Measurements from ENCODE around the gene RNF150.

RNF150 gene

DNA sequence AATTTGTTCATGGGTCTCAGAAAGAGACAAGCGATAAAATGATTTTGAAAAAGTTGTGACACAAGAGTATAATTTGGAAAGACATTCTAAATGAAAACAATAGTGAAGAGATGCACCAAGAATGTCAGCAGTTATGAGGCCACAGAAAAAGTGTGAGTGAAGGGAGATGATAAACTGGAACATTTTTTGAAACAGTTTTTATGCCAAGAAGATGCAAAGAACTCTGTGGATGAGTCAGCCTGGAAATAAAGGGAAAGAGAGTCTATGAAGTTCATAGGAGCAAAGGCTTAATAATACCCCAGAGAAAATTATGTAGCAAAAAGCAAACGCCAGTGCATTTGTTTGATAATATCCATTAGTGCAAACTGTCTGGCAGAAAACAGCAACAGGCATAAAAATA is 188.7 kb downstream of the RNF150 start (continued):
- TF ChIP-seq BCL6B (tag by site-specific recombination; IDR thresholded peaks at IDR 0.05): no peak
- TF ChIP-seq GFI1B (tag by site-specific recombination; IDR thresholded peaks at IDR 0.05): no peak
- no peak for TF ChIP-seq ZNF416 (tag by site-specific recombination; IDR thresholded peaks at IDR 0.05)
- no peak for TF ChIP-seq ZNF19 (tag by site-specific recombination; IDR thresholded peaks at IDR 0.05; ENCODE audit: low read depth)
- no peak for TF ChIP-seq ZSCAN16 (tag by site-specific recombination; IDR thresholded peaks at IDR 0.05)

GRCh38 chr4:140944199-140944515 is 189.1 kb downstream of the RNF150 start:
- Histone ChIP-seq H3K36me3 (ENCODE audit: control insufficient read depth in 2 of 2, insufficient read depth in 1 of 2, low read length in 2 of 2) (no peaks in the 10 kb centered on the region), H3K4me1 (ENCODE audit: control insufficient read depth, insufficient read depth, low read length) (no peaks in the 10 kb centered on the region), H3K9me3 (ENCODE audit: control insufficient read depth, insufficient read depth, low read depth, low read length) (no peaks in the 10 kb centered on the region), H3K4me3 (ENCODE audit: low read depth, low read length) (no peak overlapping the region), H3K27ac (ENCODE audit: extremely low read depth, low read depth, low read length) (no peak overlapping the region)
- ChIA-PET POLR2A (no interaction called here), CTCF (no interaction called here)
- TF ChIP-seq, protein P1, sequence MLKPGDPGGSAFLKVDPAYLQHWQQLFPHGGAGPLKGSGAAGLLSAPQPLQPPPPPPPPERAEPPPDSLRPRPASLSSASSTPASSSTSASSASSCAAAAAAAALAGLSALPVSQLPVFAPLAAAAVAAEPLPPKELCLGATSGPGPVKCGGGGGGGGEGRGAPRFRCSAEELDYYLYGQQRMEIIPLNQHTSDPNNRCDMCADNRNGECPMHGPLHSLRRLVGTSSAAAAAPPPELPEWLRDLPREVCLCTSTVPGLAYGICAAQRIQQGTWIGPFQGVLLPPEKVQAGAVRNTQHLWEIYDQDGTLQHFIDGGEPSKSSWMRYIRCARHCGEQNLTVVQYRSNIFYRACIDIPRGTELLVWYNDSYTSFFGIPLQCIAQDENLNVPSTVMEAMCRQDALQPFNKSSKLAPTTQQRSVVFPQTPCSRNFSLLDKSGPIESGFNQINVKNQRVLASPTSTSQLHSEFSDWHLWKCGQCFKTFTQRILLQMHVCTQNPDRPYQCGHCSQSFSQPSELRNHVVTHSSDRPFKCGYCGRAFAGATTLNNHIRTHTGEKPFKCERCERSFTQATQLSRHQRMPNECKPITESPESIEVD (tag by site-specific recombination; IDR thresholded peaks at IDR 0.05): no peak
- TF ChIP-seq, protein P2, sequence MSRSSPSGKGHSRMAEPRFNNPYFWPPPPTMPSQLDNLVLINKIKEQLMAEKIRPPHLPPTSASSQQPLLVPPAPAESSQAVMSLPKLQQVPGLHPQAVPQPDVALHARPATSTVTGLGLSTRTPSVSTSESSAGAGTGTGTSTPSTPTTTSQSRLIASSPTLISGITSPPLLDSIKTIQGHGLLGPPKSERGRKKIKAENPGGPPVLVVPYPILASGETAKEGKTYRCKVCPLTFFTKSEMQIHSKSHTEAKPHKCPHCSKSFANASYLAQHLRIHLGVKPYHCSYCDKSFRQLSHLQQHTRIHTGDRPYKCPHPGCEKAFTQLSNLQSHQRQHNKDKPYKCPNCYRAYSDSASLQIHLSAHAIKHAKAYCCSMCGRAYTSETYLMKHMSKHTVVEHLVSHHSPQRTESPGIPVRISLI (tag by site-specific recombination; IDR thresholded peaks at IDR 0.05): no peak
- TF ChIP-seq ZNF473 (tag by site-specific recombination; IDR thresholded peaks at IDR 0.05) (no peak), TCF7L2 (IDR thresholded peaks at IDR 0.05; ENCODE audit: borderline replicate concordance, low read depth, low read length) (no peak), REPIN1 (tag by site-specific recombination; IDR thresholded peaks at IDR 0.05; ENCODE audit: low read depth) (no peak), ZFHX2 (tag by site-specific recombination; conservative IDR thresholded peaks at IDR 0.05) (no peak), ZNF416 (tag by site-specific recombination; IDR thresholded peaks at IDR 0.05) (no peak), ZNF677 (tag by site-specific recombination; IDR thresholded peaks at IDR 0.05) (no peak), ZNF366 (tag by site-specific recombination; conservative IDR thresholded peaks at IDR 0.05) (no peak), ZNF133 (tag by site-specific recombination; IDR thresholded peaks at IDR 0.05) (no peak), ZFP37 (tag by site-specific recombination; IDR thresholded peaks at IDR 0.05) (no peak), ZNF354C (tag by site-specific recombination; IDR thresholded peaks at IDR 0.05; ENCODE audit: borderline replicate concordance, low read depth) (no peak), ZNF530 (tag by site-specific recombination; IDR thresholded peaks at IDR 0.05; ENCODE audit: low read depth) (no peak), HOXC10 (CRISPR knock-in tag; IDR thresholded peaks at IDR 0.05) (no peak), ZSCAN23 (tag by site-specific recombination; IDR thresholded peaks at IDR 0.05) (no peak), ZNF521 (tag by site-specific recombination; IDR thresholded peaks at IDR 0.05) (no peak), ZNF558 (tag by site-specific recombination; IDR thresholded peaks at IDR 0.05) (no peak)
- TF ChIP-seq, protein P3, sequence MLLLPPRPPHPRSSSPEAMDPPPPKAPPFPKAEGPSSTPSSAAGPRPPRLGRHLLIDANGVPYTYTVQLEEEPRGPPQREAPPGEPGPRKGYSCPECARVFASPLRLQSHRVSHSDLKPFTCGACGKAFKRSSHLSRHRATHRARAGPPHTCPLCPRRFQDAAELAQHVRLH (tag by site-specific recombination; IDR thresholded peaks at IDR 0.05): no peak
- TF ChIP-seq, protein P4, sequence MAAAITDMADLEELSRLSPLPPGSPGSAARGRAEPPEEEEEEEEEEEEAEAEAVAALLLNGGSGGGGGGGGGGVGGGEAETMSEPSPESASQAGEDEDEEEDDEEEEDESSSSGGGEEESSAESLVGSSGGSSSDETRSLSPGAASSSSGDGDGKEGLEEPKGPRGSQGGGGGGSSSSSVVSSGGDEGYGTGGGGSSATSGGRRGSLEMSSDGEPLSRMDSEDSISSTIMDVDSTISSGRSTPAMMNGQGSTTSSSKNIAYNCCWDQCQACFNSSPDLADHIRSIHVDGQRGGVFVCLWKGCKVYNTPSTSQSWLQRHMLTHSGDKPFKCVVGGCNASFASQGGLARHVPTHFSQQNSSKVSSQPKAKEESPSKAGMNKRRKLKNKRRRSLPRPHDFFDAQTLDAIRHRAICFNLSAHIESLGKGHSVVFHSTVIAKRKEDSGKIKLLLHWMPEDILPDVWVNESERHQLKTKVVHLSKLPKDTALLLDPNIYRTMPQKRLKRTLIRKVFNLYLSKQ (tag by site-specific recombination; IDR thresholded peaks at IDR 0.05; ENCODE audit: borderline replicate concordance): no peak
